ENCODE measurements around the gene RAB11FIP5.

Gene RAB11FIP5

GRCh38 chr2:73028841-73029240 is 83.9 kb downstream of the RAB11FIP5 start:
- TF ChIP-seq TSHZ2 (CRISPR knock-in tag; IDR thresholded peaks at IDR 0.05) (no peak), ARNTL (CRISPR knock-in tag; IDR thresholded peaks at IDR 0.05; ENCODE audit: borderline replicate concordance, low read depth) (no peak)
- no peak for ATAC-seq

GRCh38 chr2:73027340-73027739 is 85.4 kb downstream of the RAB11FIP5 start:
- no peak for ATAC-seq
- no peak for TF ChIP-seq ZFP3 (CRISPR knock-in tag; IDR thresholded peaks at IDR 0.05)
- TF ChIP-seq ZFP30 (CRISPR knock-in tag; IDR thresholded peaks at IDR 0.05), result no peak
- TF ChIP-seq, protein P1, sequence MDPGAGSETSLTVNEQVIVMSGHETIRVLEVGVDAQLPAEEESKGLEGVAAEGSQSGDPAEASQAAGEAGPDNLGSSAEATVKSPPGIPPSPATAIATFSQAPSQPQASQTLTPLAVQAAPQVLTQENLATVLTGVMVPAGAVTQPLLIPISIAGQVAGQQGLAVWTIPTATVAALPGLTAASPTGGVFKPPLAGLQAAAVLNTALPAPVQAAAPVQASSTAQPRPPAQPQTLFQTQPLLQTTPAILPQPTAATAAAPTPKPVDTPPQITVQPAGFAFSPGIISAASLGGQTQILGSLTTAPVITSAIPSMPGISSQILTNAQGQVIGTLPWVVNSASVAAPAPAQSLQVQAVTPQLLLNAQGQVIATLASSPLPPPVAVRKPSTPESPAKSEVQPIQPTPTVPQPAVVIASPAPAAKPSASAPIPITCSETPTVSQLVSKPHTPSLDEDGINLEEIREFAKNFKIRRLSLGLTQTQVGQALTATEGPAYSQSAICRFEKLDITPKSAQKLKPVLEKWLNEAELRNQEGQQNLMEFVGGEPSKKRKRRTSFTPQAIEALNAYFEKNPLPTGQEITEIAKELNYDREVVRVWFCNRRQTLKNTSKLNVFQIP (CRISPR knock-in tag; IDR thresholded peaks at IDR 0.05; ENCODE audit: borderline replicate concordance, low read depth), result no peak
- no peak for TF ChIP-seq TCF4 (CRISPR knock-in tag; IDR thresholded peaks at IDR 0.05; ENCODE audit: borderline replicate concordance)
- no peak for TF ChIP-seq CREB5 (CRISPR knock-in tag; IDR thresholded peaks at IDR 0.05; ENCODE audit: low read depth)
- TF ChIP-seq BACH2 (CRISPR knock-in tag; IDR thresholded peaks at IDR 0.05; ENCODE audit: borderline replicate concordance), result no peak
- TF ChIP-seq PPARA (CRISPR knock-in tag; IDR thresholded peaks at IDR 0.05; ENCODE audit: borderline replicate concordance), result no peak
- TF ChIP-seq ESRRG (CRISPR knock-in tag; IDR thresholded peaks at IDR 0.05), result no peak
- TF ChIP-seq TOX (CRISPR knock-in tag; IDR thresholded peaks at IDR 0.05; ENCODE audit: borderline replicate concordance), result no peak

DNA sequence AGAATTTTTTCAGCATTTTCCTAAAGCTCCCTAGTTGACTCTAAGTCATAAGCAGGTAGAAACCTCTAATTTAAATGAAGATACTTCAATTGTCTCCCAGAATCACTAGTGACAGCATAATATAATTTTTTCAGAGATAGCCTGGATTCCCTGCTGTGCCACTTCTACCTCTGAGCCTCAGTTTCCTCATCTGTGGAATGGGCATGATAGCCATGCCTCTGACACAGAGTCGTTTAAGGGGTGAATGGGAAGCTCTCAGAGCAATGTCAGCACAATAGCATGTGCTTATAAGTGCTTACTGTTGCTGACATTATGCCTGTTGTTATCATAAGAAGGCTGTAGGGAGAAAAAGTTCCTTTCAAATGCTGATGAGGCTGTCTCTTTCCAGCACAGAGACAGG is 89.3 kb downstream of the RAB11FIP5 start:
- no peak for ATAC-seq
- TF ChIP-seq ZNF565 (CRISPR knock-in tag; conservative IDR thresholded peaks at IDR 0.05; ENCODE audit: low read depth) (no peak), TCF4 (CRISPR knock-in tag; IDR thresholded peaks at IDR 0.05; ENCODE audit: borderline replicate concordance) (no peak), PPARA (CRISPR knock-in tag; IDR thresholded peaks at IDR 0.05; ENCODE audit: borderline replicate concordance) (no peak), SNAI2 (CRISPR knock-in tag; IDR thresholded peaks at IDR 0.05) (no peak), ZNF8 (CRISPR knock-in tag; IDR thresholded peaks at IDR 0.05) (no peak), ESRRG (CRISPR knock-in tag; IDR thresholded peaks at IDR 0.05) (no peak), GLIS3 (CRISPR knock-in tag; IDR thresholded peaks at IDR 0.05) (no peak), CSDC2 (CRISPR knock-in tag; IDR thresholded peaks at IDR 0.05) (no peak), ZFP30 (CRISPR knock-in tag; IDR thresholded peaks at IDR 0.05) (no peak), ISL1 (CRISPR knock-in tag; IDR thresholded peaks at IDR 0.05) (no peak), ARNTL (CRISPR knock-in tag; IDR thresholded peaks at IDR 0.05; ENCODE audit: borderline replicate concordance, low read depth) (no peak), ZC3H10 (CRISPR knock-in tag; IDR thresholded peaks at IDR 0.05) (no peak), RARB (CRISPR knock-in tag; IDR thresholded peaks at IDR 0.05) (no peak), BACH2 (CRISPR knock-in tag; IDR thresholded peaks at IDR 0.05; ENCODE audit: borderline replicate concordance) (no peak), PATZ1 (CRISPR knock-in tag; IDR thresholded peaks at IDR 0.05; ENCODE audit: borderline replicate concordance) (no peak), CSRNP3 (CRISPR knock-in tag; IDR thresholded peaks at IDR 0.05) (no peak)
- TF ChIP-seq, protein P1 (CRISPR knock-in tag; IDR thresholded peaks at IDR 0.05; ENCODE audit: borderline replicate concordance, low read depth), result no peak
